ENCODE results near the gene NIPA2.

NIPA2 gene

GRCh38 chr15:22903961-22904534 is 65.6 kb downstream of the NIPA2 start:
- no peak for TF ChIP-seq CTCF (IDR thresholded peaks at IDR 0.05; ENCODE audit: poor library complexity, severe bottlenecking)
- Histone ChIP-seq H3K36me3 (ENCODE audit: low read depth) (peaks cover 81% of the 10 kb centered on the region), H3K27me3 (ENCODE audit: insufficient read depth, poor library complexity, severe bottlenecking) (no peaks in the 10 kb centered on the region), H3K4me1 (ENCODE audit: insufficient read depth, poor library complexity, severe bottlenecking) (no peaks in the 10 kb centered on the region), H3K27ac (ENCODE audit: poor library complexity, severe bottlenecking) (no peak overlapping the region), H3K9me3 (ENCODE audit: severe bottlenecking) (no peaks in the 10 kb centered on the region), H3K4me3 (ENCODE audit: severe bottlenecking) (no peak overlapping the region)
- ATAC-seq (ENCODE audit: low read depth) (peak; percentile 18; the same call in 1 of the 3 replicates), DNase-seq (ENCODE audit: low spot score) (peak; percentile 60)

- ATAC-seq (ENCODE audit: low read depth) (no peak), DNase-seq (ENCODE audit: low spot score) (peak; percentile 52)
- Histone ChIP-seq H3K4me1 (ENCODE audit: insufficient read depth, poor library complexity, severe bottlenecking) (no peaks in the 10 kb centered on the region), H3K9me3 (ENCODE audit: severe bottlenecking) (no peaks in the 10 kb centered on the region), H3K27me3 (ENCODE audit: insufficient read depth, poor library complexity, severe bottlenecking) (no peaks in the 10 kb centered on the region), H3K4me3 (ENCODE audit: severe bottlenecking) (no peak overlapping the region), H3K36me3 (ENCODE audit: low read depth) (peaks cover 81% of the 10 kb centered on the region), H3K27ac (ENCODE audit: poor library complexity, severe bottlenecking) (no peak overlapping the region)
- TF ChIP-seq CTCF (IDR thresholded peaks at IDR 0.05; ENCODE audit: poor library complexity, severe bottlenecking): no peak
These were observed 66.3 kb downstream of the NIPA2 start for GRCh38 chr15:22904736-22905135.

- no peaks in the 10 kb centered on the region for H3K9me3 ChIP-seq (ENCODE audit: severe bottlenecking)
- H3K27me3 ChIP-seq (ENCODE audit: insufficient read depth, poor library complexity, severe bottlenecking): no peaks in the 10 kb centered on the region
- no peak overlapping the region for H3K27ac ChIP-seq (ENCODE audit: poor library complexity, severe bottlenecking)
- no peak for ATAC-seq (ENCODE audit: low read depth)
- no peaks in the 10 kb centered on the region for H3K4me1 ChIP-seq (ENCODE audit: insufficient read depth, poor library complexity, severe bottlenecking)
- H3K4me3 ChIP-seq (ENCODE audit: severe bottlenecking): no peak overlapping the region
- TF ChIP-seq CTCF (IDR thresholded peaks at IDR 0.05; ENCODE audit: poor library complexity, severe bottlenecking): no peak
- H3K36me3 ChIP-seq (ENCODE audit: low read depth): peaks cover 86% of the 10 kb centered on the region
- peak; percentile 67 for DNase-seq (ENCODE audit: low spot score)
These were observed 68.9 kb downstream of the NIPA2 start for GRCh38 chr15:22907161-22907950.

GRCh38 chr15:22908830-22909229 is 70.4 kb downstream of the NIPA2 start:
- Histone ChIP-seq H3K4me1 (ENCODE audit: insufficient read depth, poor library complexity, severe bottlenecking) (no peaks in the 10 kb centered on the region), H3K27me3 (ENCODE audit: insufficient read depth, poor library complexity, severe bottlenecking) (no peaks in the 10 kb centered on the region), H3K36me3 (ENCODE audit: low read depth) (peaks cover 81% of the 10 kb centered on the region), H3K27ac (ENCODE audit: poor library complexity, severe bottlenecking) (no peak overlapping the region), H3K4me3 (ENCODE audit: severe bottlenecking) (no peak overlapping the region), H3K9me3 (ENCODE audit: severe bottlenecking) (no peaks in the 10 kb centered on the region)
- ATAC-seq (ENCODE audit: low read depth) (no peak), DNase-seq (ENCODE audit: low spot score) (peak; percentile 42)
- no peak for TF ChIP-seq CTCF (IDR thresholded peaks at IDR 0.05; ENCODE audit: poor library complexity, severe bottlenecking)

- H3K4me3 ChIP-seq (ENCODE audit: severe bottlenecking): no peak overlapping the region
- H3K27me3 ChIP-seq (ENCODE audit: insufficient read depth, poor library complexity, severe bottlenecking): no peaks in the 10 kb centered on the region
- peaks cover 87% of the 10 kb centered on the region for H3K36me3 ChIP-seq (ENCODE audit: low read depth)
- no peaks in the 10 kb centered on the region for H3K4me1 ChIP-seq (ENCODE audit: insufficient read depth, poor library complexity, severe bottlenecking)
- no peak overlapping the region for H3K27ac ChIP-seq (ENCODE audit: poor library complexity, severe bottlenecking)
- no peak for TF ChIP-seq CTCF (IDR thresholded peaks at IDR 0.05; ENCODE audit: poor library complexity, severe bottlenecking)
- H3K9me3 ChIP-seq (ENCODE audit: severe bottlenecking): no peaks in the 10 kb centered on the region
- ATAC-seq (ENCODE audit: low read depth): no peak
- peak; percentile 59 for DNase-seq (ENCODE audit: low spot score)
These were observed 72.8 kb downstream of the NIPA2 start for GRCh38 chr15:22911306-22911705.

Data from RWPE2 (cell line).